ENCODE measurements around the gene AKT3. TPM values are rescaled to one million over a fixed set of nuclear protein-coding genes. Genes with fewer than 3 reads are reported as not detected.

AKT3 gene
- total and polyA plus RNA-seq, 2 experiments from 2014 or later, result 4.5 to 18.5 TPM

DNA sequence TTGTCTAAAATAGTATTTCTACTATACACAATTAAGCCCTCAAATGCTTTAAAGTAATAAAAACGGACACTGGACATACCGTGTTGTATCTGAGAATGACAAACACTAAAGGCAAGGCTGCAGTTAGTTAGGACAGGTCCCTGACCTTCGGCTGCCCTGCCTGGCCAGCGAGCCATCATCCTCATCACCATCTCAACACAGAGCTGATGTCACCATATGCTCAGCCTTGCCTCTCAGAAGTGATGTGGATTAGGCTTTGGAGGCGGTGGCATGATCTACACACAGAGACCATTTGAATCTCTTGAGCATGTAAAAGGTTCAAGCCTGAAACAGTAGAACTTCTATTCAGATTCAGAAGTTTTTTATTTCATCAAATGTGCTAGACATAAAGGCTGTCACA lies 349.5 kb downstream of the AKT3 start (continued):
- TF ChIP-seq, protein P1, sequence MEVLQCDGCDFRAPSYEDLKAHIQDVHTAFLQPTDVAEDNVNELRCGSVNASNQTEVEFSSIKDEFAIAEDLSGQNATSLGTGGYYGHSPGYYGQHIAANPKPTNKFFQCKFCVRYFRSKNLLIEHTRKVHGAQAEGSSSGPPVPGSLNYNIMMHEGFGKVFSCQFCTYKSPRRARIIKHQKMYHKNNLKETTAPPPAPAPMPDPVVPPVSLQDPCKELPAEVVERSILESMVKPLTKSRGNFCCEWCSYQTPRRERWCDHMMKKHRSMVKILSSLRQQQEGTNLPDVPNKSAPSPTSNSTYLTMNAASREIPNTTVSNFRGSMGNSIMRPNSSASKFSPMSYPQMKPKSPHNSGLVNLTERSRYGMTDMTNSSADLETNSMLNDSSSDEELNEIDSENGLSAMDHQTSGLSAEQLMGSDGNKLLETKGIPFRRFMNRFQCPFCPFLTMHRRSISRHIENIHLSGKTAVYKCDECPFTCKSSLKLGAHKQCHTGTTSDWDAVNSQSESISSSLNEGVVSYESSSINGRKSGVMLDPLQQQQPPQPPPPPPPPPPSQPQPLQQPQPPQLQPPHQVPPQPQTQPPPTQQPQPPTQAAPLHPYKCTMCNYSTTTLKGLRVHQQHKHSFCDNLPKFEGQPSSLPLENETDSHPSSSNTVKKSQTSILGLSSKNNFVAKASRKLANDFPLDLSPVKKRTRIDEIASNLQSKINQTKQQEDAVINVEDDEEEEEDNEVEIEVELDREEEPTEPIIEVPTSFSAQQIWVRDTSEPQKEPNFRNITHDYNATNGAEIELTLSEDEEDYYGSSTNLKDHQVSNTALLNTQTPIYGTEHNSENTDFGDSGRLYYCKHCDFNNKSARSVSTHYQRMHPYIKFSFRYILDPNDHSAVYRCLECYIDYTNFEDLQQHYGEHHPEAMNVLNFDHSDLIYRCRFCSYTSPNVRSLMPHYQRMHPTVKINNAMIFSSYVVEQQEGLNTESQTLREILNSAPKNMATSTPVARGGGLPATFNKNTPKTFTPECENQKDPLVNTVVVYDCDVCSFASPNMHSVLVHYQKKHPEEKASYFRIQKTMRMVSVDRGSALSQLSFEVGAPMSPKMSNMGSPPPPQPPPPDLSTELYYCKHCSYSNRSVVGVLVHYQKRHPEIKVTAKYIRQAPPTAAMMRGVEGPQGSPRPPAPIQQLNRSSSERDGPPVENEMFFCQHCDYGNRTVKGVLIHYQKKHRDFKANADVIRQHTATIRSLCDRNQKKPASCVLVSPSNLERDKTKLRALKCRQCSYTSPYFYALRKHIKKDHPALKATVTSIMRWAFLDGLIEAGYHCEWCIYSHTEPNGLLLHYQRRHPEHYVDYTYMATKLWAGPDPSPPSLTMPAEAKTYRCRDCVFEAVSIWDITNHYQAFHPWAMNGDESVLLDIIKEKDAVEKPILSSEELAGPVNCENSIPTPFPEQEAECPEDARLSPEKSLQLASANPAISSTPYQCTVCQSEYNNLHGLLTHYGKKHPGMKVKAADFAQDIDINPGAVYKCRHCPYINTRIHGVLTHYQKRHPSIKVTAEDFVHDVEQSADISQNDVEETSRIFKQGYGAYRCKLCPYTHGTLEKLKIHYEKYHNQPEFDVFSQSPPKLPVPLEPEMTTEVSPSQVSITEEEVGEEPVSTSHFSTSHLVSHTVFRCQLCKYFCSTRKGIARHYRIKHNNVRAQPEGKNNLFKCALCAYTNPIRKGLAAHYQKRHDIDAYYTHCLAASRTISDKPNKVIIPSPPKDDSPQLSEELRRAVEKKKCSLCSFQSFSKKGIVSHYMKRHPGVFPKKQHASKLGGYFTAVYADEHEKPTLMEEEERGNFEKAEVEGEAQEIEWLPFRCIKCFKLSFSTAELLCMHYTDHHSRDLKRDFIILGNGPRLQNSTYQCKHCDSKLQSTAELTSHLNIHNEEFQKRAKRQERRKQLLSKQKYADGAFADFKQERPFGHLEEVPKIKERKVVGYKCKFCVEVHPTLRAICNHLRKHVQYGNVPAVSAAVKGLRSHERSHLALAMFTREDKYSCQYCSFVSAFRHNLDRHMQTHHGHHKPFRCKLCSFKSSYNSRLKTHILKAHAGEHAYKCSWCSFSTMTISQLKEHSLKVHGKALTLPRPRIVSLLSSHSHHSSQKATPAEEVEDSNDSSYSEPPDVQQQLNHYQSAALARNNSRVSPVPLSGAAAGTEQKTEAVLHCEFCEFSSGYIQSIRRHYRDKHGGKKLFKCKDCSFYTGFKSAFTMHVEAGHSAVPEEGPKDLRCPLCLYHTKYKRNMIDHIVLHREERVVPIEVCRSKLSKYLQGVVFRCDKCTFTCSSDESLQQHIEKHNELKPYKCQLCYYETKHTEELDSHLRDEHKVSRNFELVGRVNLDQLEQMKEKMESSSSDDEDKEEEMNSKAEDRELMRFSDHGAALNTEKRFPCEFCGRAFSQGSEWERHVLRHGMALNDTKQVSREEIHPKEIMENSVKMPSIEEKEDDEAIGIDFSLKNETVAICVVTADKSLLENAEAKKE (CRISPR knock-in tag; IDR thresholded peaks at IDR 0.05), result no peak

- peaks cover 28% of the 10 kb centered on the region for H3K4me1 Mint-ChIP-seq
- H3K27me3 Mint-ChIP-seq (ENCODE audit: insufficient read depth, low read depth, poor library complexity), result peaks cover 5% of the 10 kb centered on the region
- Histone ChIP-seq H3K27ac (ENCODE audit: low read depth) (no peak overlapping the region), H2AFZ (no peak overlapping the region), H3K4me3 (no peak overlapping the region), H3K36me3 (ENCODE audit: insufficient read depth) (no peaks in the 10 kb centered on the region), H3K4me1 (ENCODE audit: insufficient read depth) (peaks cover 17% of the 10 kb centered on the region; the same call in 1 of the 2 replicates), H3K27me3 (ENCODE audit: insufficient read depth) (no peaks in the 10 kb centered on the region), H4K20me1 (replicated peaks; ENCODE audit: insufficient read depth) (no peaks in the 10 kb centered on the region), H3F3A (replicated peaks; ENCODE audit: low read depth) (no peaks in the 10 kb centered on the region), H3K79me2 (replicated peaks; ENCODE audit: insufficient read depth) (no peaks in the 10 kb centered on the region), H3K9me2 (ENCODE audit: insufficient read depth) (0 out of 2 replicates have a peak, but pooled peaks cover 5% of the 10 kb centered on the region), H3K4me2 (no peak overlapping the region)
- H3K9me3 Mint-ChIP-seq, result no peaks in the 10 kb centered on the region
- H3K36me3 Mint-ChIP-seq (ENCODE audit: low read depth), result peaks cover 6% of the 10 kb centered on the region; the same call in 2 of the 3 replicates
- H3K4me3 Mint-ChIP-seq, result no peak overlapping the region
- H3K27ac Mint-ChIP-seq, result no peak overlapping the region
- DNase-seq (ENCODE audit: low spot score), result no peak
- ATAC-seq, result no peak
- no peak for TF ChIP-seq CREB1 (CRISPR knock-in tag; IDR thresholded peaks at IDR 0.05; ENCODE audit: low read depth)
- no peak for TF ChIP-seq JUNB (IDR thresholded peaks at IDR 0.05; ENCODE audit: unreplicated experiment)
- no peak for TF ChIP-seq NANOG (IDR thresholded peaks at IDR 0.05; ENCODE audit: borderline replicate concordance)
- TF ChIP-seq, protein P2, sequence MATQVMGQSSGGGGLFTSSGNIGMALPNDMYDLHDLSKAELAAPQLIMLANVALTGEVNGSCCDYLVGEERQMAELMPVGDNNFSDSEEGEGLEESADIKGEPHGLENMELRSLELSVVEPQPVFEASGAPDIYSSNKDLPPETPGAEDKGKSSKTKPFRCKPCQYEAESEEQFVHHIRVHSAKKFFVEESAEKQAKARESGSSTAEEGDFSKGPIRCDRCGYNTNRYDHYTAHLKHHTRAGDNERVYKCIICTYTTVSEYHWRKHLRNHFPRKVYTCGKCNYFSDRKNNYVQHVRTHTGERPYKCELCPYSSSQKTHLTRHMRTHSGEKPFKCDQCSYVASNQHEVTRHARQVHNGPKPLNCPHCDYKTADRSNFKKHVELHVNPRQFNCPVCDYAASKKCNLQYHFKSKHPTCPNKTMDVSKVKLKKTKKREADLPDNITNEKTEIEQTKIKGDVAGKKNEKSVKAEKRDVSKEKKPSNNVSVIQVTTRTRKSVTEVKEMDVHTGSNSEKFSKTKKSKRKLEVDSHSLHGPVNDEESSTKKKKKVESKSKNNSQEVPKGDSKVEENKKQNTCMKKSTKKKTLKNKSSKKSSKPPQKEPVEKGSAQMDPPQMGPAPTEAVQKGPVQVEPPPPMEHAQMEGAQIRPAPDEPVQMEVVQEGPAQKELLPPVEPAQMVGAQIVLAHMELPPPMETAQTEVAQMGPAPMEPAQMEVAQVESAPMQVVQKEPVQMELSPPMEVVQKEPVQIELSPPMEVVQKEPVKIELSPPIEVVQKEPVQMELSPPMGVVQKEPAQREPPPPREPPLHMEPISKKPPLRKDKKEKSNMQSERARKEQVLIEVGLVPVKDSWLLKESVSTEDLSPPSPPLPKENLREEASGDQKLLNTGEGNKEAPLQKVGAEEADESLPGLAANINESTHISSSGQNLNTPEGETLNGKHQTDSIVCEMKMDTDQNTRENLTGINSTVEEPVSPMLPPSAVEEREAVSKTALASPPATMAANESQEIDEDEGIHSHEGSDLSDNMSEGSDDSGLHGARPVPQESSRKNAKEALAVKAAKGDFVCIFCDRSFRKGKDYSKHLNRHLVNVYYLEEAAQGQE (IDR thresholded peaks at IDR 0.05; ENCODE audit: unreplicated experiment), result no peak
- TF ChIP-seq EZH2phosphoT487 (IDR thresholded peaks at IDR 0.05; ENCODE audit: unreplicated experiment), result no peak
- no peak for TF ChIP-seq CTCF (conservative IDR thresholded peaks at IDR 0.05; ENCODE audit: low read depth in 2 of 2)
- TF ChIP-seq POLR2AphosphoS5 (IDR thresholded peaks at IDR 0.05; ENCODE audit: low read depth), result no peak
- no peak for TF ChIP-seq STAT1 (IDR thresholded peaks at IDR 0.05; ENCODE audit: unreplicated experiment)
- TF ChIP-seq ZNF331 (CRISPR knock-in tag; IDR thresholded peaks at IDR 0.05; ENCODE audit: low read depth), result no peak
- no peak for TF ChIP-seq ETS1 (IDR thresholded peaks at IDR 0.05)
Observed at GRCh38 chr1:243499711-243500110, 350.3 kb downstream of the AKT3 start.

Measured in GM23338 (cell line).